OCI-LY1 (cell line): Measurements from ENCODE around the gene COLEC12.

Experiments
- CTCF ChIP-seq: fragments of 200-600 bp; sonication (generic), shearing (Covaris generic); IDR thresholded peaks from 2 replicates; pipeline ENCODE4 v1.5.1; 2017; ENCODE audit warnings: mild to moderate bottlenecking, antibody characterized with exemption, low read length, moderate library complexity, mixed read lengths
- EZH2 ChIP-seq: fragments of 200-600 bp; sonication (generic), shearing (Covaris generic); IDR thresholded peaks from 2 replicates; pipeline ENCODE4 v1.8.0; 2017; ENCODE audit warnings: borderline replicate concordance, mixed run types, mild to moderate bottlenecking, antibody characterized with exemption, low read length, moderate library complexity, mixed read lengths

GRCh38 chr18:515838-516237 is 15.3 kb upstream of the COLEC12 start:
- TF ChIP-seq CTCF (no peak), EZH2 (no peak)
